Measurements from ENCODE around the gene TMEM30A.

Gene TMEM30A

DNA sequence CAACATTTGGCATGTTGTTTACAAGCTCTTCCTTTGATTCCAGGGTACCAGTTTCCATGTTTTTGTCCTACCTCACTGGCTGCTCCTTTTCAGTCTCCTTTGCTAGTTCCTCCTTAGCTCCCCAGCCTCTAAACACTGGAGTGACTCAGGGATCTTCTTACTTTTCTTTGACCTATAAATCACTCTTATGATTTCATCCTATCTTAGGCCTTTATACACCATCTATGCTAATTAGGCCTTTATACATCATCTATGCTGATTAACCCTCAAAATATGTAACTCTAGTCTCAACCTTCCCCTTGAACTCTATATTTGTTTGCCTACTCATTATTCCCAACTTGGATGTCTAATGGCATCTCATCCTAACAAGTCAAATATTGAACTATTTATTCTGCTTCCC lies 9.5 kb downstream of the TMEM30A start:
- H3K9me3 ChIP-seq (ENCODE audit: insufficient read depth, low read length), result no peaks in the 10 kb centered on the region
- H3K9ac ChIP-seq (ENCODE audit: low read length), result no peak overlapping the region
- no peaks in the 10 kb centered on the region for H3K27me3 ChIP-seq (ENCODE audit: low read length)
- H2AFZ ChIP-seq (ENCODE audit: low read depth, low read length, severe bottlenecking), result no peak overlapping the region
- peaks cover 97% of the 10 kb centered on the region for H3K79me2 ChIP-seq (ENCODE audit: insufficient read depth, low read length)
- no peaks in the 10 kb centered on the region for H3K9me2 ChIP-seq (replicated peaks; ENCODE audit: insufficient read depth, low read length)
- peaks cover 3% of the 10 kb centered on the region; the same call in 1 of the 2 replicates for H4K20me1 ChIP-seq (ENCODE audit: low read depth, low read length)
- no peak overlapping the region for H3K27ac ChIP-seq (ENCODE audit: low read depth, low read length)
- no peaks in the 10 kb centered on the region for H3K36me3 ChIP-seq (ENCODE audit: low read length)
- H3K4me2 ChIP-seq (ENCODE audit: low read depth, low read length, poor library complexity, severe bottlenecking), result no peak overlapping the region
- H3F3A ChIP-seq (ENCODE audit: insufficient read depth), result no peaks in the 10 kb centered on the region
- no peak for TF ChIP-seq EZH2phosphoT487 (conservative IDR thresholded peaks at IDR 0.05; ENCODE audit: low read length)
- TF ChIP-seq, protein P1, sequence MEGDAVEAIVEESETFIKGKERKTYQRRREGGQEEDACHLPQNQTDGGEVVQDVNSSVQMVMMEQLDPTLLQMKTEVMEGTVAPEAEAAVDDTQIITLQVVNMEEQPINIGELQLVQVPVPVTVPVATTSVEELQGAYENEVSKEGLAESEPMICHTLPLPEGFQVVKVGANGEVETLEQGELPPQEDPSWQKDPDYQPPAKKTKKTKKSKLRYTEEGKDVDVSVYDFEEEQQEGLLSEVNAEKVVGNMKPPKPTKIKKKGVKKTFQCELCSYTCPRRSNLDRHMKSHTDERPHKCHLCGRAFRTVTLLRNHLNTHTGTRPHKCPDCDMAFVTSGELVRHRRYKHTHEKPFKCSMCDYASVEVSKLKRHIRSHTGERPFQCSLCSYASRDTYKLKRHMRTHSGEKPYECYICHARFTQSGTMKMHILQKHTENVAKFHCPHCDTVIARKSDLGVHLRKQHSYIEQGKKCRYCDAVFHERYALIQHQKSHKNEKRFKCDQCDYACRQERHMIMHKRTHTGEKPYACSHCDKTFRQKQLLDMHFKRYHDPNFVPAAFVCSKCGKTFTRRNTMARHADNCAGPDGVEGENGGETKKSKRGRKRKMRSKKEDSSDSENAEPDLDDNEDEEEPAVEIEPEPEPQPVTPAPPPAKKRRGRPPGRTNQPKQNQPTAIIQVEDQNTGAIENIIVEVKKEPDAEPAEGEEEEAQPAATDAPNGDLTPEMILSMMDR (IDR thresholded peaks at IDR 0.05; ENCODE audit: insufficient read depth, low read length, poor library complexity, severe bottlenecking), result no peak
- H3K4me3 ChIP-seq (ENCODE audit: insufficient read depth, low read length, poor library complexity, severe bottlenecking), result no peak overlapping the region

DNA sequence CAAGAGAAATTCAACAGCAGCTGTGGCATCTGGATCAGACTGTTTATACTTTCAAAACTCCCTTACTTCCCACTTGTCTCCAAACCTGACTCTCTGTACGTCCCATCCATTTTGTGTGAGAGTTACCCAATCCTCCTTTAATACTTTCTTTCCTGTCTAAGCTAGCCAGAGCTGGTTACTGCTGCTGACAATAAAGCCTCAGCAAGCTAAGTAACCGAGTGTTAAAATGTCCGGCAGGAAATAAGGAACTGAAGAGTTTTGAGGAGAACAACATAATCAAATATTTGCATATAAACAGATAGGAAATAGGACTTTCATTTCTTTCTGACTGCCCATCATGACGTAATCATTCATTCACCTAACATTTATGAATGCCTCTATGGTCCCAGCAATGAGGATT lies 11.6 kb downstream of the TMEM30A start:
- Histone ChIP-seq H4K20me1 (ENCODE audit: low read depth, low read length) (peaks cover 3% of the 10 kb centered on the region; the same call in 1 of the 2 replicates), H3F3A (ENCODE audit: insufficient read depth) (peaks cover 4% of the 10 kb centered on the region; the same call in 1 of the 2 replicates), H2AFZ (ENCODE audit: low read depth, low read length, severe bottlenecking) (no peak overlapping the region), H3K27me3 (ENCODE audit: low read length) (no peaks in the 10 kb centered on the region), H3K36me3 (ENCODE audit: low read length) (no peaks in the 10 kb centered on the region), H3K9me3 (ENCODE audit: insufficient read depth, low read length) (no peaks in the 10 kb centered on the region), H3K79me2 (ENCODE audit: insufficient read depth, low read length) (peaks cover 88% of the 10 kb centered on the region), H3K9me2 (replicated peaks; ENCODE audit: insufficient read depth, low read length) (no peaks in the 10 kb centered on the region), H3K9ac (ENCODE audit: low read length) (no peak overlapping the region), H3K4me2 (ENCODE audit: low read depth, low read length, poor library complexity, severe bottlenecking) (no peak overlapping the region), H3K27ac (ENCODE audit: low read depth, low read length) (no peak overlapping the region), H3K4me3 (ENCODE audit: insufficient read depth, low read length, poor library complexity, severe bottlenecking) (no peak overlapping the region)
- TF ChIP-seq EZH2phosphoT487 (conservative IDR thresholded peaks at IDR 0.05; ENCODE audit: low read length), result no peak
- TF ChIP-seq, protein P1 (IDR thresholded peaks at IDR 0.05; ENCODE audit: insufficient read depth, low read length, poor library complexity, severe bottlenecking), result no peak

GRCh38 chr6:75272145-75272840 lies 12.3 kb downstream of the TMEM30A start:
- Histone ChIP-seq H3K9me3 (ENCODE audit: insufficient read depth, low read length) (no peaks in the 10 kb centered on the region), H3F3A (ENCODE audit: insufficient read depth) (peaks cover 8% of the 10 kb centered on the region; the same call in 1 of the 2 replicates), H3K4me3 (ENCODE audit: insufficient read depth, low read length, poor library complexity, severe bottlenecking) (no peak overlapping the region), H3K79me2 (ENCODE audit: insufficient read depth, low read length) (peaks cover 86% of the 10 kb centered on the region), H3K4me2 (ENCODE audit: low read depth, low read length, poor library complexity, severe bottlenecking) (no peak overlapping the region), H3K27me3 (ENCODE audit: low read length) (no peaks in the 10 kb centered on the region), H3K9me2 (replicated peaks; ENCODE audit: insufficient read depth, low read length) (no peaks in the 10 kb centered on the region), H4K20me1 (ENCODE audit: low read depth, low read length) (peaks cover 3% of the 10 kb centered on the region; the same call in 1 of the 2 replicates), H2AFZ (ENCODE audit: low read depth, low read length, severe bottlenecking) (no peak overlapping the region), H3K36me3 (ENCODE audit: low read length) (no peaks in the 10 kb centered on the region), H3K27ac (ENCODE audit: low read depth, low read length) (peak overlapping the region; percentile 28; the same call in 1 of the 2 replicates), H3K9ac (ENCODE audit: low read length) (no peak overlapping the region)
- TF ChIP-seq, protein P1 (IDR thresholded peaks at IDR 0.05; ENCODE audit: insufficient read depth, low read length, poor library complexity, severe bottlenecking), result no peak
- TF ChIP-seq EZH2phosphoT487 (conservative IDR thresholded peaks at IDR 0.05; ENCODE audit: low read length), result no peak
